HG03442 (cell line): ENCODE results near the gene ASTN1.

Source experiments
- ATAC-seq: cut with Tn5 transposase; IDR thresholded peaks from one replicate; pipeline ENCODE4 v1.9.1; 2021; ENCODE audit warnings: mild to moderate bottlenecking, moderate library complexity; ENCODE audit not compliant: unreplicated experiment

ASTN1 gene

GRCh38 chr1:176849281-176849680, 315.2 kb downstream of the ASTN1 start:
- no peak for ATAC-seq

- ATAC-seq, result no peak
Observed at GRCh38 chr1:176847052-176847451, 317.5 kb downstream of the ASTN1 start.

- no peak for ATAC-seq
Observed at GRCh38 chr1:176843352-176844297, 320.9 kb downstream of the ASTN1 start.

- ATAC-seq, result no peak
Observed at GRCh38 chr1:176841238-176841637, 323.3 kb downstream of the ASTN1 start.

- ATAC-seq, result no peak
Observed at GRCh38 chr1:176839216-176839615, 325.3 kb downstream of the ASTN1 start.

- no peak for ATAC-seq
Observed at GRCh38 chr1:176838276-176838995, 326.1 kb downstream of the ASTN1 start.

- ATAC-seq, result no peak
Observed at GRCh38 chr1:176837708-176838107, 326.8 kb downstream of the ASTN1 start.

- ATAC-seq, result no peak
Observed at GRCh38 chr1:176831150-176831549, 333.4 kb downstream of the ASTN1 start.

- no peak for ATAC-seq
Observed at GRCh38 chr1:176829261-176829660, 335.3 kb downstream of the ASTN1 start.

GRCh38 chr1:176826265-176826664, 338.2 kb downstream of the ASTN1 start:
- ATAC-seq, result no peak

- ATAC-seq, result no peak
Observed at GRCh38 chr1:176820391-176821031, 344.0 kb downstream of the ASTN1 start.

- no peak for ATAC-seq
Observed at GRCh38 chr1:176816232-176816631, 348.3 kb downstream of the ASTN1 start.

GRCh38 chr1:176815621-176816020, 348.9 kb downstream of the ASTN1 start:
- no peak for ATAC-seq

GRCh38 chr1:176811511-176812288, 352.8 kb downstream of the ASTN1 start:
- no peak for ATAC-seq

GRCh38 chr1:176809292-176809691, 355.2 kb downstream of the ASTN1 start:
- no peak for ATAC-seq
